ENCODE measurements around the gene PRR15. TPM values are rescaled to one million over a fixed set of nuclear protein-coding genes. Genes with fewer than 3 reads are reported as not detected.
"Not testable (repeated sequence)": the region's sequence is repeated elsewhere in the genome, so short reads cannot be mapped to it uniquely, and the experiment has no call there.

Gene PRR15, protein sequence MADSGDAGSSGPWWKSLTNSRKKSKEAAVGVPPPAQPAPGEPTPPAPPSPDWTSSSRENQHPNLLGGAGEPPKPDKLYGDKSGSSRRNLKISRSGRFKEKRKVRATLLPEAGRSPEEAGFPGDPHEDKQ
- total RNA-seq = 4.9 to 7.2 TPM (median 6.6 TPM) in 3 replicates

DNA sequence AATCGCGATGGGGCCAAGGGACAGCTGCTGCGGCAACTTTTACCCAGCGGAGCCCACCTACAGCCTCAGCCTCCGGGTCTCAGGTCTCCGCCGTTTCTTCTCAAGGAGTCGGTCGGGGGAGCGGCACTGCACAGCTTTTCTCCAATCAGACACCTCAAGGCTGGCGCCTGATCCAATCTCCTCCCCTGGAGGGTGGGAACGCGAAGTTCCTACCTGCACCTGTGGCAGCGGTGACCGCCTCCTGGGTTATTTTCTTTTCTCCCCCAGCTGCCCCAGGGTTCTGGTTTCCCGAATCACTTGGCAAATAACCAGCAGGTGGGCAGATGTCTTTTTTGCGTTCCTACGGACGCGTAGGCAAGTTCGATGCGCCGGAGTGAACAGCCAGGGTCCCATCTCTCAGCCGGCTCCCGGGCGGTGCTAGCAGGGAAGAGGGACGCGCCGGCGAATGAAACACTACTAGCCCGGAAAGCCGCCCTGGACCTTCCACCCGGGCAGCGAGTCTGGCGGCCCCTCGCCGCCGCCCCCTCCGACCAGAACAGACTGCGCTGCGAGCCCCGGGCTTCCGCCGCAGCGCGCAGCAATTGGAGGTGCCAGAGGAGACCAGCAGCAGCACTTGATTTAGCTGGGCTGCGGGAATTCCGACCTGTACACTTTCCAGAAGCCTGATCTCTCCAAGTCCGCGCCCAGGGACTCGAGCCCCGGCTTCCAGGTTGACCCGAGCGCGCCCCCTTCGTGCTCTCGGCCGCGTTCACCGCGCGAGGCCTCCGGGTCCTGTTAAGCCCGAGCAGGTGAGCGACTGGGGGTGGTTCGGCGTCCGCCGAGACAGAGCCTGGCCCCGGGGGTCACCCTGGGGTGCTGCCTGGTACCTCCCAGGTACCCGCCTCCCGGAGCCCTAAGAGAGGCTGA lies at the start of gene PRR15:
Gene PRR15 (plus strand): TSS at position 246 of the 906 bp plus-strand sequence. CDS start 2,495 bp downstream, outside the sequence.
- Mint-ChIP-seq H3K4me1 (peaks cover 15% of the 10 kb centered on the region), H3K36me3 (no peaks in the 10 kb centered on the region), H3K27ac (peak within 1 kb of the TSS; percentile 82), H3K4me3 (peak within 1 kb of the TSS; percentile 81), H3K27me3 (ENCODE audit: low read depth) (peaks cover 23% of the 10 kb centered on the region), H3K9me3 (no peaks in the 10 kb centered on the region)
- DNase-seq (ENCODE audit: low spot score in 2 of 2, unreplicated experiment in 2 of 2) = peak in 1 of 2 experiments; percentile 66
- TF ChIP-seq CTCF (IDR thresholded peaks at IDR 0.05; ENCODE audit: unreplicated experiment) = no peak

GRCh38 chr7:29516491-29516890 lies 47.1 kb upstream of the PRR15 start:
- no peak for DNase-seq (ENCODE audit: low spot score in 2 of 2, unreplicated experiment in 2 of 2)
- H3K27ac Mint-ChIP-seq = no peak overlapping the region
- peaks cover under 1% of the 10 kb centered on the region for H3K36me3 Mint-ChIP-seq
- peaks cover 9% of the 10 kb centered on the region for H3K9me3 Mint-ChIP-seq
- TF ChIP-seq CTCF (IDR thresholded peaks at IDR 0.05; ENCODE audit: unreplicated experiment) = no peak
- H3K4me3 Mint-ChIP-seq = no peak overlapping the region
- no peaks in the 10 kb centered on the region for H3K27me3 Mint-ChIP-seq (ENCODE audit: low read depth)
- H3K4me1 Mint-ChIP-seq = peaks cover 5% of the 10 kb centered on the region

- H3K4me1 Mint-ChIP-seq = no peaks in the 10 kb centered on the region
Observed at GRCh38 chr7:29518616-29519015, 45.0 kb upstream of the PRR15 start.

DNA sequence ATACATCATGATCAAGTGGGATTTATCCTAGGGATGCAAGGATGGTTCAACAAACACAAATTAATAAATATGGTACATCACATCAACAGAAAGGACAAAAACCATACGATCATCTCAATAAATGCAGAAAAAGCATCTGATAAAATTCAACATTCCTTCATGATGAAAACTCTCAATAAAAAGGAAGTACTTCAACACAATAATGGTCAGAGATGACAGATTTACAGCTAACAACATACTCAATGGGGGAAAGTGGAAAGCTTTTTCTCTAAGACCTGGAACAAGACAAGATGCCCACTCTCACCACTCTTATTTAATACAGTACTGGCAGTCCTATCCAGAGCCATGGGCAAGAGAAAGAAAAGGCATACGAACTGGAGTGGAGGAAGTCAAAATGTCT lies 39.9 kb upstream of the PRR15 start:
- Mint-ChIP-seq H3K36me3 (peaks cover 13% of the 10 kb centered on the region), H3K9me3 (peaks cover 35% of the 10 kb centered on the region), H3K4me3 (no peak overlapping the region), H3K27ac (no peak overlapping the region), H3K27me3 (ENCODE audit: low read depth) (no peaks in the 10 kb centered on the region), H3K4me1 (no peaks in the 10 kb centered on the region)
- DNase-seq (ENCODE audit: low spot score in 2 of 2, unreplicated experiment in 2 of 2) = no peak
- TF ChIP-seq CTCF (IDR thresholded peaks at IDR 0.05; ENCODE audit: unreplicated experiment) = no peak

More at GRCh38 chr7:29518616-29519015, 45.0 kb upstream of the PRR15 start:
- H3K36me3 Mint-ChIP-seq = peaks cover 13% of the 10 kb centered on the region
- no peak for TF ChIP-seq CTCF (IDR thresholded peaks at IDR 0.05; ENCODE audit: unreplicated experiment)
- H3K4me3 Mint-ChIP-seq = no peak overlapping the region
- no peaks in the 10 kb centered on the region for H3K27me3 Mint-ChIP-seq (ENCODE audit: low read depth)
- H3K27ac Mint-ChIP-seq = no peak overlapping the region
- H3K9me3 Mint-ChIP-seq = peaks cover 30% of the 10 kb centered on the region
- no peak for DNase-seq (ENCODE audit: low spot score in 2 of 2, unreplicated experiment in 2 of 2)

DNA sequence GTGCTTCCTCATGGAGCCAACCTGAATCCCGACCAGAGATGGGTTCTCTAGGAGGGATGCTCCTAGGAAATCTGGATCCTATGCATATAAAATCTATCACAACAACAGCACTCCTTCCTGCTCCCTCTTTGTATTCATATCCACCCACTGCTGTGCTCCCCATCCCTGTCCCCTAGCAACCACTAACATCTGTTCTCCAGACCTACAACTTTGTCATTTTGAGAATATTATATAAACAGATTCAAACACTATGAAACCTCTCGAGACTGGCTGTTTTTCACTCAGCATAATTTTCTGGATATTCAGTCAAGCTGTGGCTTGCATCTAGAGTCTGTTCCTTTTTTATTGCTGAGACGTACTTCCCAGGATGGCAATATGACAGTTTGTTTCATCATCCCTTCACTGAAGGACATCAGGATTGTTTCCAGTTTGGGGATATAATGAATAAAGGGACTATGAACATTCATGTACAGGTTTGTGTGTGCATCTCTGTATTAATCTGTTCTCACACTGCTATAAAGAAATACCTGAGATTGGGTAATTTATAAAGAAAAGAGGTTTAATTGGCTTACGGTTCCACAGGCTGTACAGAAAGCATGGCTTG lies 36.0 kb upstream of the PRR15 start:
- H3K27me3 Mint-ChIP-seq (ENCODE audit: low read depth) = no peaks in the 10 kb centered on the region
- TF ChIP-seq CTCF (IDR thresholded peaks at IDR 0.05; ENCODE audit: unreplicated experiment) = no peak
- H3K4me1 Mint-ChIP-seq = no peaks in the 10 kb centered on the region
- no peak for DNase-seq (ENCODE audit: low spot score in 2 of 2, unreplicated experiment in 2 of 2)
- H3K9me3 Mint-ChIP-seq = peaks cover 31% of the 10 kb centered on the region
- H3K27ac Mint-ChIP-seq = no peak overlapping the region
- no peak overlapping the region for H3K4me3 Mint-ChIP-seq
- H3K36me3 Mint-ChIP-seq = peaks cover 17% of the 10 kb centered on the region

DNA sequence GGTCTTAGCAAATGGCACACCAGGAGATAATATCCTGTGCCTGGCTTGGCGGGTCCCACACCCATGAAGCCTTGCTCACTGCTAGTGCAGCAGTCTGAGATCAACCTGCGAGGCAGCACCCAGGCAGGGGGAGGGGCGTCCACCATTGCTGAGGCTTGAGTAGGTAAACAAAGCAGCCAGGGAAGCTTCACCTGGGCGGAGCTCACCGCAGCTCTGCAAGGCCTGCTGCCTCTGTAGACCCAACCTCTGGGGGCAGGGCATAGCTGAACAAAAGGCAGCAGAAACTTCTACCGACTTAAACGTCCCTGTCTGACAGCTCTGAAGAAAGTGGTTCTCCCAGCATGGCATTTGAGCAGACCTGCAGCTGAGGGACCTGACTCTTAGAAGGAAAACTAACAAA lies 35.1 kb upstream of the PRR15 start:
- H3K36me3 Mint-ChIP-seq = peaks cover 14% of the 10 kb centered on the region
- not testable (repeated sequence) for DNase-seq (ENCODE audit: low spot score in 2 of 2, unreplicated experiment in 2 of 2); H3K27me3 Mint-ChIP-seq (ENCODE audit: low read depth); H3K4me1 Mint-ChIP-seq; H3K4me3 Mint-ChIP-seq; H3K27ac Mint-ChIP-seq
- H3K9me3 Mint-ChIP-seq = peaks cover 22% of the 10 kb centered on the region

All from mesothelial cell of epicardium (in vitro differentiated cells).